NOMO-1 treated with dmso at 0.1 percent for 144 hours (cell line): Measurements from ENCODE around the gene MDFI.

Source experiments
- DNase-seq: peaks from one replicate; lab custom pipeline; 2025; ENCODE audit not compliant: unreplicated experiment; lab: John Stamatoyannopoulos, UW

MDFI gene

DNA sequence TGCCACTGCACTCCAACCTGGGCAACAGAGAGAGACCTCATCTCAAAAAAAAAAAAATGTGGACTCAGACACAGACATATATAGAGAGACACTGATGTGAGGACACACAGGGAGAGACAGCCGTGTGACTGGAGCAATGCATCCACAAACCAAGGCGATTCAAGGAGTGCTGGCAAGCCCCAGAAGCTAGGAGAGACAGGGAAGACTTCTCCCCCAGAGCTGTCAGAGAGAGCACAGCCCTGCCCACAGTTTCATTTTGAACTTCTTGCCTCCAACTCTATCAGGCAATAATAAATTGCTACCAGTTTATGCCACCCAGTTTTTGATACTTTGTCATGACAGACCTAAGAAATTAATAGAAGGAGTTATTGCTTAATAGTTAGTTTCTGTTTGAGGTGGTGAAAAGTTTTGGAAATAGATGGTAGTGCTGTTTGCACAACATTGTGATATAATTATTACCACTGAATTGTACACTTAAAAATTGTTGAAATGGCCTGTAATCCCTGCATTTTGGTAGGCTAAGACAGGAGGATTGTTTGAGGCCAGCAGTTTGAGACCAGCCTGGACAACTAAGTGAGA lies 5.1 kb upstream of the MDFI start:
- no peak for DNase-seq

DNA sequence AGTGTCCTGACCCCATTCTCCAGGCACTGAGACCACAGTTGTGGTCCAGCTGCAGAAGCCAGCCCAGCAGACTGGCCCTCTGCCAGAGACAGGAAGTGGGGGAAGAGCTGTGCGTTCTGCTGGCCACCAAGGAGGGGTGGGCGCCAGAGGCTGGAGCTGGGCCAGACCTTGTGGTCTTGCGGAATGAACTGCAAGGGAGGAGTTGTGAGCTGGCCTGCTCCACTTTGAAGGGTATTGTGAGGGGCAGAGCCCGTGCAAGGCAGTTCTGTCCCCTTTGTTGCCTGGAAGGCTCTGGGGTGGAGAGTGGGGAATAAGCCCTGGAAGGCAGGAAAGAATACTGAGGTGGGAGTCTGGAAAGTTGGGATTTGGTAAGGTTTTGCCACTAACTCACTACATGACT lies 3.6 kb upstream of the MDFI start:
- no peak for DNase-seq

DNA sequence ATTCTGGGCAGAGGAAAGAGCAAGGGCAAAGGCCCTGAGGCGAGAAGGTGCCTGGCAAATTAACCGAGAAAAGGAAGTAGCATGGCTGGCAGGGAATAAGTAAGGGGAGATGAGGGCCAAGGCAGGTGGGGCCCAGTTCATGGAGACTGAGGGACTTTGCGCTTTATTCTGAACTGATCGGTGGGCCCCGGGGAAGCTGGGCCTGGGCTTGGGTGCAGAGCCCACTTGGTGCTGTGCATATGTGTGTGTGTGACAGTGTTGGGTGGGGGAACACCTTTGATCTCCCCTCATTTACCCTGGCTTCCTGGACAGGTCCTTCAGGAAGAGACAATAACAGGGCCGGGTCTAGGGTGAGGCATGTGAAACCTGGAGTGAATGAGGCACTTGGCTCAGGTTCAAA lies 2.9 kb upstream of the MDFI start:
- no peak for DNase-seq

DNA sequence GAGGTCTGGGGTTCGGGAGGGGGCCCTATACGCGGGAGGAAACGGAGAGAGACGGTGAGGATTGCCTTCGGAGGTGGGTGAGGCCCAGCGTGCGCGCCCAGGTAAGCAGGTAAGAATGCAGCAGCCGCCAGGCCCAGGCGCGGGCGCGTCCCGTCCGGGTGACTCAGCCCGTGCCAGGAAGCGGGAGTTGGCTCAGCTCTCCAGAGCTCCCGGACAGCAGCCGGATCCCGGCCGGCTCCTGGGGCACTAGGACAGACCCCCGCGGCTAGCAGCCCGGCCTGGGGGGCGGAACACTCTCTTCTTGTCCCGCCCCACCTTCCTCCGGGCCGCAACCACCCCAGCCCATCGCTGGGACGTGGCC lies 1.5 kb upstream of the MDFI start:
- DNase-seq: no peak

DNA sequence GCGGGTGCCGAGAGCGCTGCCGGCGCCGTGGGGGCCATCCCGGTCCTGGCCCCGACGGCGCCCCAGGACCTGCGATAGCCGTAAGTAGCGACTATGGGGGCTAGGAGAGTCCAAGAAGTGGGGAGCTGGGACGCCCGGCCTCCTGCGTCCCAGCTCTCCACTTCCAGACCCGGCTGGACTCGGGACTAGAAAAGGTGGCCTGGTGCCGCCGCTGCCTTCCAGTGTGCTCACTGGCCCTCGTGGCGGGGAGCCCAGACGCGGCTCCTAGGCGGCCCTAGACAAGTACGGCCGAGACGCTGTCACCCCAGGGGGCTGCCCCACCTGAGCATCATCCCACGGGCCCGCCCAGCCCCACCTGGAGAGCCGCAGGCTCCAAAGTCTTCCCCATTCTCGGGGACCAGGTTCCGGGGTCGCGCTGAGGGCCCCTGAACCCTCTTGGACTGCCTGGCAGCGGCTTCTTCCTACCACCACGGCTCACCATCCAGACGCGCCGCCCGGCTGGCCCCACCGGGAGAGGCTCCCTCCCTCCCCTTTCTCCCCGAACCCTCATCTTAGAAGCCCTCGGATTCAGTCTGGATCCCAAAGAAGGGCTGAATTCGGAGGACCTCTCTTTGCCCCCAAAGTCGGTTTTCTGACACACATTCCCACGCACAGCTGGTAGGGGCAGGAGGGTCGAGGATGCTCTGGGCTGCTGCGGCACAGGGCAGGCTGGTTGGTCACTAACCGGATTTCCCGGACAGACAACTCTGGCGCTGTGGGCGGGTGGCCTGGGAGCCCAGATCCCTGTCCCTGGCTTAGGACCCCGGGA lies 870 bp upstream of the MDFI start:
- no peak for DNase-seq

DNA sequence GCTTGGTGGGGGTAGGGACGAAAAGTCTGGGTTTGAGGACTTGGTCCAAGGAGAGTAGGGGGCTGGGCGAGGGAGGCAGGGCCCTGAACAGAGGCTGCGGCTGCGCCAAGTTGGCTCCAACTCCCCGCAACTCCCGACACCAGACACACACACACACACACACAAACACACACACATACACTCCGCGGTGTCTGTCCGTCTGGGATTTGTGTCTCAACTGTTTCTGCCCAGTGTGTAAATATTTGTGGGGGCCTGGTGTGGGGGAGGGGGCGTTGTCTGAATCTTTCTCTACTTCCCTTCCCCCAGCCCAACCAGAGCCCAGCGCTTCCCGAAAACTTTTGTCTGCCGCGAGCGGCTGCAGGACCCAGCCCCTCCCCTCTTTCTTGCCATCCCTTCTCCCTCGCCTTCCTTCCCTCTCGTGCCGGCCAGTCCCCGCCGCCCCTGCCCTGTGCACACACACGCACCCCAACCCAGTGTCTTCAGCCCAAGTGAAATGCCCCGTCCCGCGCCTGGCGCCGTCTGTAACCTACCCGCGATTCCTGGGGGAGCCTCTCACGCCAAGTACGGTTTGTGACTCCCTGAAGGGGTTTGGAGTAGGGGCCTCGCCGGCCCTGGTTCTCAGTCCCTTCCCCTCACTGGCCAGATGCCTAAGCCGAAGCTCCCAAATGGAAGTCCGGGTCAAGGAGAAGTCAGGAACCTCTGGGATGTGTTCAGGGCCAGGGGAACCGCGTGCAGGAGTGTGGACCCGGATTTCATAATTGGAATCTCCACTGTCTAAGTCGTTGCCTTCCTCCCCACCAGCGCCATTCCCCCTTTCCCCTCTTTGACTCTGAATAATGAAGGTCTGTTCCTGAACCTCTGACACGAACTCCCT lies 904 bp downstream of the MDFI start:
- no peak for DNase-seq

DNA sequence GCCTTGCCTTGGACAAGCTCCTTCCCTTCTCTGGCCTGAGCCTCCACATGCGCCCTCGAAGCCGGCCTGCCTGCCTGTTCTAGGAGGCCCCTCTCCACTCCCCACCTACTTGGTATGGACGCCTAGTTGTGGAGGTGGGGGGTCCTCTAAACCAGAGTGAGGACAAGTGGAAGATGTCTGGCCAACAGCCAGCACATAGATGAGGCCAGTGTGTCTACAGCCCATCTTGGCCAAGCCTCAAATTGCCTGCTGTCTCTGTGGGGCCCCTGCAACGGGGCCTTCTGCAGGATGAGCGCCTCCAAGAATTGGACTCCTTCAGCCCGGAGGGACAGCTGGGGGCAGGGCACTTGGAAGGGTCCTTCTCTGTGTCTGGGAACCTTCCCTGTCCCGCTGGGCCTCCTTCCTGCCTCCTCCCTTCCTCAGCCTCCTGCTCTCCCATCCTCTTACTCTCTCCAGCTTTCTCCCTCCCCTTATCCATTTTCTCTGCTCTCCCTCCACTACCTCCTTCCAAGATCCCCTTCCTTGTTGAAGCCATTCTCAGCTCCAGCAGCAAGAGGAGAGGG lies 1.6 kb downstream of the MDFI start:
- no peak for DNase-seq

DNA sequence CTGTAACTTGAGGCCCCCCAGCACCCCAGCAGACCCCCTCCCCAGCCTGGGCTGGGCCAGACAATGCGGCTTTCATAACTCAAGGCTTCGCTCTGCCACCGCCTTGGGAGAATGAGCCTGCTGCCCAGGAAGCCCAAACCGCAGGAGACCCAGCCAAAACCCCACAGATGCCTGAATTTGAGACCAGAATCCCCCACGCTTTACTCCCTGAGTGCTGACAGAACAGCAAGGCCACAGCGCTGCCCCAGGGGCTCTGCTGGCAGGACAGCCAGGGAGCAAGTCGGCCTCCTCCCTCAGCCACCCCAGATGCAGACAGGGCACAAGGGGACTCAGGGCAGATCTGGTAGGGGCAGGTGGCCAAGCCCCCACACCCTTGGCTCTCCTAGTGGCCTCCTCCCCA lies 2.2 kb downstream of the MDFI start:
- DNase-seq: no peak

DNA sequence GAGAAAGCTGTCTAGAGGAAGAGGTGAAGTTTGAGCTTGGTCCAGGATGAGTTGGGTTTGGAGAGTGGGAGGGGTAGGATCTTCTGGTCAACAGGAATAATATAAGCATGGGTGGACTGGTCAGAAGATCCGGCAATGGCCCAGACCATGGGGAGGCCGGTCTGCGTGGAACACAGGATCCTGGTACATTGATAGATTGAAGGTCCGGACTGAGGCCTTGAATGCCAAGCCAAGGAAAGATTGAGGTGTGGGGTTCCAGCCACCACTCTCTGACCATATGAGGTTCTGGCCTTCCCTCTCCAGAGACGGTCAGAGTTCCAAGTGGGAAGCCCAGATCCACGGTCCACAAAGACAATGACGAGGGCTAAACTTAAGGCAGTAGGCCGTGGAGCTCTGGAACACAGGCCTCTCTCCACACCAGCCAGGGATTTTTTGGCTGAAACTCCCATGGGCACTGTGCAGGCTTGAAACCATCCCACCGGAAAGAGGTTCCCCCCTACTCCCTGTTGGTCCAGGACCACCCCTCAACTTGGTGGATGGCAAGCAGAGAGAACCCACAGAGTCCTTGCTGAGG lies 3.2 kb downstream of the MDFI start:
- no peak for DNase-seq

DNA sequence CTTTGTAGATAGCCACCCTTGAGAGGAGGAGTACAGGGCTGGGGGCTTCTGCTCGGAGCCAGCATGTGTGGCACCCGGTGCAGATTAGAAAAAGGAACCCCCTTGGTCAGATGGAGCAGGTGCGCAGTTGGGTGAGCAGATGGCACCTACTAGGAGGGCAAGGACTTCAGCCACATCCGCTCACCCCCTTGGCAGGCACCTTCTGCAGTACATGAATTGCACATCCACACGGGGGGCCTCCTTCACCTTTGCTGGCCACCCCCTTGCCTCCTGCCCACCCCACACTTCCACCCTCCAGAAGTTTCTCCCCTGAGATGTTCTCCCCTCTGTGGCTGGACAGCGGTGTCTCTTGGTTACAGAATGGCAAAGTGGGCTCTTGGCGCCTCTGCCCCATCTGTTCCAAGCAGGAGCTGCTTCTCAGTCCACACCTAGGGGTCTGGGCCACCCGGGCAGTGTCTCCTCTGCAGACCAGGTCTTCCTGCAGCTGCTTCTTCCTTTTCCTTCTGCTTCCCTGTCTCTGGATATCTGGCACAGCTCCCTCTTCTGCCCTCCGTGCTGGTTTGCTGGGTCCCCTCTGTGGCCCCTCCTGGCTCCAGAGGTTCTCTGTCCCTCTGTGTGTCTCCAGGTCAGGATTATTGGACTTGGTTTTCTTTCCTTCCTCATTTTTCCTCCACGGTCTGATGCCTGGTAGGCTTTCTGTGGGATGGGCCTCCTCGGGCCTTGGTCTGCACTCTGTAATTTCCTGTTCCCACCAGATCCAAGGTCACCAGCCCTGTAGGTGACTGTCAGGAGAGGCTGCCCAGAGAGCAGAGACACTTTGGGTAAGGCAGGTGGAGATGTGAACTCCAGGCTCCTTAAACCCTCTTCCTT lies 4.1 kb downstream of the MDFI start:
- no peak for DNase-seq

DNA sequence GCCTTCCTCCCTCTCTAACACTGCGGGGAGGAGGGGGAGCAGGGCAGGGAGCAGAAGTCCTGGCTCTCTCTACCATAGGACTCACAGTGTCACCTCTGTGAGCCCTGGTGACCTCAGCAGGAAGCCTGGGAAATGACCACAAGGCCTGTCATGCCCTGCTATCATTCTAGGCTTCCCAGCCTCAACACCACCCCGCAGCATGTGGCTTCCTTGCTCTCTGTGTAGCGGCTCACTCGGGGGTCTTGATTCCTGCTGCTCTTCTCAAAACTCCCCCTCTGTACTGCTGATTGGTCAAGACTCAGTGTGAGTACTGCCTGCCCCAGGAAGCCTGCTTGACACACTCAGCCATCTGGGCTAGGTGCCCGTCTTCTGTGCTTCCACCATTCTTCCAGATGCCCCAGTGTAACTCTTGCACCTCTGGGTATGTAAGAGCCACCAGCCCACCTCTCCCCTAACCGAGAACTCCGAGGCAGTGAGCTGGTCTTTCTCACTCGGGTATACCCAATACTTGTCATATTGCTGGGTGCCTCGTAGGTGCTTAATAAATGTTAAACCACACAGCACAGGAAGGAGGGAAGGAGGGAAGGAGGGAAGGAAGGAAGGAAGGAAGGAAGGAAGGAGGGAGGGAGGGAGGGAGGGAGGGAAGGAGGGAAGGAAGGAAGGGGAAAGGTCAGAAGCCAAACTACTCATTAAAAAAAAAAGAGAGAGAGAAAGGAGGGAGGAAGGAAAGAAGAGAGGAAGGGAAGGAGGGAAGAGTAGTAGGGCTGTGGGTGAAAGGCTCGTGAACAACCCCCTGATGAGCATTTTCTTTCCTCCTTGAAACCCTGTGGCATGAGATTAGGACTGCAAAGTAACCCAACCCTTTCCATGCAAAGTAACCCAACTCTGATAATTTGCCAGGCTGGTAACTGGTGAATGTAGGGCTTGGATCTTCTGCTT lies 5.0 kb downstream of the MDFI start:
- no peak for DNase-seq

DNA sequence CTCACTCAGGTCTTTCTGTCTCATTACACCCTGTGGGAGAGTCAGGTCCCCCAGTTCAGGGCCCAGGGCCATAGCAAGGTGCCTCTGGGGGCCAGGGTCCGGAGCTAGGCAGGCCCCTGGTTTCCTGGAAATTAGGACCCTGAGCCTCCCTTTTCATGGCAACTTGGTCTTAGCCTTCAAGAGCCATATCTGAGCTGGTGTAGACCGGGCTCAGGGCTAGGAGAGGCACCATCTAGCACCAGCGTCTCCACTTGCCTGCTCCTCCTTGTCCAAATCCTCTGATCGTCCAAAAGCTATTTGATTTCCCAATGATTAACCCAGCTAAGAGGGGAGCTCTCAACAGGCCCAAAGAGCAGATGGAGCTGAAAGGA lies 5.6 kb downstream of the MDFI start:
- DNase-seq: no peak

DNA sequence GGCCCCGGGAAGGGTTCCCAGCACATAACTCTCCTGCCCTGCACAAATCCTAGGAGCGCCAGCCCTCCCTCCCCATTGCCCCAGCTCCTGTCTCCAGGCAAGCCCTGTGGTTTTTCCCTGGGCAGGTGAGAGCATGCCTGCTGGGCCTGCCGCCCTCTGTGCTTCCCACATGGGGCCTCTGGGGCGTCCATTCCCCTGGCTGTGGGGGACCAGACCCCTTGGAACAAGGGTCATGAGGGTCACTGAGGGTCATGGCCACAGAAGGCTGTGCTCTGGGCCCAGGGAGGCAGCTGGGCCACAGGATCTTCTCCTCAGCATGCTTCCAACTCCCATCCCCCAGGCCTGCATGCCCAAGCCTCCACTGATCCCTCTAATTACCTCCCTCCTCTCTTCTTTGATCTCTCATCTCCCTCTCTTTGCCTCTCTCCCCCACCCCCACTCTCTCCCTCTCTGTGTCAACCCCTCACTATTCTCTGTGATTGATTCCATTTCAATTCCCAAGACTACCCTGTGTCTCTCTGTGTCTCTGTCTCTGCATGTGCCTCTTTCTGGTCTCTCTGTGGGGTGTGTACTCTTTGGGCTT lies 6.1 kb downstream of the MDFI start:
- no peak for DNase-seq

DNA sequence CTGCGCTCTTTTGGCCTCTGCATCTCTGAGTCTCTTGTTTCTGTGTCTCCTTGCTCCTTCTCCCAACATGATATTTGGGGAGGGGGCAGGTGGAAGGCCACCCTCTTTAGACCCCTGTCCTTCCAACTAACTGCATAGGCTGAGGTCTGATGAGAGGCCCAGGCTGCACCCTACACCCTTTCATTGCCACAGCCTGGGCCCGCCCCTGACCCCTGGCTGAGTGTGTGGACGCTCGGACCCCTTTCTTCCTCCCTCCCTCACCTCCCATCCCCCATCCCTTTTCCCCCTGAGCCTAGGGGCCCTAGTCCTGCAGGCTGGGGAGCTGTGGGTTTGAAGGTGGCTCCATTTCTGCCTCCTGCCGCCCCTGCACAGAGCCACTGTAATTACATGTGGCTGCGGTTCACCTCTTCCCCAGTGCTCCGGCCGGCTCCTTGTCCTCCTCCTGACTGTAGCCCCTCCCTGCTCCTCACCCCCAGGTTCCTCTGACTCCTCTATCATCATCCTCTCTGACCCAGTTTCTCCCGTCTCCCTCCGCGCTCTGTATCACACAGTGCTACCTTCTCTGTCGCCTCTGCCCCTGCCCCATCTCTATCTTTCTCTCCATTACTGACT lies 6.8 kb downstream of the MDFI start:
- no peak for DNase-seq

DNA sequence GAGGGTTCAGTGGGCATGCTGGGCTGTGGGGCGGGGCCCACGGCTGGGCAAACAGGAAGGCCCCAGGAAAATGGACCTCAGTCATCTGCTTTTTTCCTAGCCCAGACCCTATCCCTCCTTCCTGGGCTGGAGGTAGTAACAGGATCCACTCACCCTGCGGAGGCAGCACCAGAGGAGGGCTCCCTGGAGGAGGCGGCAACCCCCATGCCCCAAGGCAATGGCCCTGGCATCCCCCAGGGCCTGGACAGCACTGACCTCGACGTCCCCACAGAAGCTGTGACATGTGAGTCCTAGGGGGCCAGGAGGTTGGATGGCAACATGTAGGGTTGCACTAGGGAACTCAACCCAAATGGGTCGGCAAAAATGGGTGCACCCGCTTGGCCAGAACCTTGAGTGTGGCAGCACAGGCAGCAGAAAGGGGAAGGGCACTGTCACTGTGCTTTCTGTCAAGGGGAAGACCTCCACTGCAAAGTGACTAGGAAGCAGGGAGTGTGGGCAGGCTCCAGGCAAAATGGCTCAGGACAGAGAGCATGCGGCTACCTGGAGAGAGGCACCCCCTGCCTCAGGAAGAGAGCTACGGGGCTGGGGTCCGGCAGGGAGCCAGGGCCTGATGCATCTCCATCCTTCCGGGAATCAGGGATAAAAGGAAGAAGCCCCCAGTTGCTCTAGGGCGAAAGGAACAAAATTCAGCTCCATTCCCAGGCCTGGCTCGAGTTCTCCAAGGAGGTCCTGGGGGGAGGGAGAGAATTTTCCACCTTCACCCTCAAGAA lies 7.9 kb downstream of the MDFI start:
- no peak for DNase-seq

DNA sequence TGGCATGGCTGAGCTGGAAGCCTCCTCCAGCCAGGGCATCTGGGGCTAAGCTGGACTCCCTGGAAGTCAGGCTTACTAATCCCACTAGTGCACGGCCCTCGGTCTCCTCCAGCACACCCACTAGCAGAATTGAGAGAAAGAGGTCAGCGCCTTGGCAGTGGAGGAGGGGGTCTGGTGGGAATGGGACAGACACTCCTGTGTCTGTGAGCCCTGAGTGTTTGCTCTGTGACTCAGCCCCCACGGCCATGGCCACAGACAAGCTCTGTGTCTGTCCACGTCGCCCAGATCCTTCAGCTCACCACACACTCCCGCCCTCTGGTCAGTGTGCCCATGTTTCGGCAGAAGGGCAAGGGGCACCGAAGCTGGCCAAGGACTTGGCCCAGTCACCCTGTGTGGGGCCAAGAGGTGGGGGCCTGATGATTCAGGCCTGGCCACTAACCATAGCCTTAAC lies 8.8 kb downstream of the MDFI start:
- no peak for DNase-seq

DNA sequence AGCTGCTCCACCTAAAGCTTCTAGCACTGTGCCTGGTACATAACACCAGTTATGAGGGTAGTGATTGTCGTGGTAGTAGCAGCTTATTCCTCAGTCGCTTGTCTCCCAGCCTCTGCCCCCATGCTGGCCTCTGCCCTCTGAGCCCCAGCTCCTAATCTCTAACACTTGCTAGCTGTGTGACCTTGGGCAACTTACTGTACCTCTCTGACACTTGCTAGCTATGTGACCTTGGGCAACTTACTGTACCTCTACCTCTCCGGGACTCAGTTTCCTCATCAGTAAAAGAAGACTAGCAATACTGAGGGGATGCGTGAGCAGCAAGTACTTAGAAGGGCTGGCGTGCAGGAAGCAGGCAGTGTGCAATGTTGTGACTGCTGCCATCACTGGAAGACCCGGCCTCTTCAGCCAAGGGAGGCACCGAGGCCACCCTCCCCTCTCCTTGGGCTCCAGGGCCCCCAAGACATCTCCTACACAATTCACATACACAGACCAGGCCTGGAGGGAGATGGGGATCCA lies 9.9 kb downstream of the MDFI start:
- no peak for DNase-seq

DNA sequence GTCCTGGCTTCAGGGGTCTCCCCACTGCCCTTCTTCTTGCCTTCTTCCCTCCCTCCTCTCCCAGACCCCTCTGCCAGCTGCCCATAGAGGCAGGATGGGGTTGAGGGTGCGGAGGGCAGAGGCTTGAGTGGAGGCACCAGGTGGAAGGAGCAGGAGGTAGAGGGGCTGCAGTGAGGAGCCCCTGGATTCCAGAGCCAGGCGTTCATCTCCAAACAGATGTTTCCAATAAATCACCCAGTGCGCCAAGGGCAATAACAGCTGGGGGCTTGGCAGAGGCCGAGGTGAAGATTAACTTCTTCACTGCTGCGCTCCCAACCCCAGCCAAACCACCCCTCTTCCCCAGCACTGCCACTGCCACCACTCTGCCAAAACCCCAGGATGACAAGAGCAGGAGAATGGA lies 10.7 kb downstream of the MDFI start:
- no peak for DNase-seq
